ENCODE results near the gene MOB1A.

- TF ChIP-seq EZH2 (IDR thresholded peaks at IDR 0.05) (no peak), POLR2AphosphoS5 (IDR thresholded peaks at IDR 0.05; ENCODE audit: borderline replicate concordance, low read depth, low read length) (no peak), FOXP2 (optimal IDR thresholded peaks at IDR 0.05; ENCODE audit: control extremely low read depth, extremely low read length, insufficient read depth) (no peak)
These were observed 68.1 kb downstream of the MOB1A start for GRCh38 chr2:74110537-74110936.
